ENCODE measurements around the gene PLAC9.

Gene PLAC9

GRCh38 chr10:80164596-80164995, 32.1 kb downstream of the PLAC9 start:
- no peak for ATAC-seq

GRCh38 chr10:80165173-80165572, 32.6 kb downstream of the PLAC9 start:
- ATAC-seq, result peak; percentile 48
- no peak for TF ChIP-seq TCF4 (CRISPR knock-in tag; IDR thresholded peaks at IDR 0.05; ENCODE audit: borderline replicate concordance)
- no peak for TF ChIP-seq CSDC2 (CRISPR knock-in tag; IDR thresholded peaks at IDR 0.05)
- TF ChIP-seq SNAI2 (CRISPR knock-in tag; IDR thresholded peaks at IDR 0.05), result no peak
- TF ChIP-seq ISL1 (CRISPR knock-in tag; IDR thresholded peaks at IDR 0.05), result no peak
- TF ChIP-seq, protein P1, sequence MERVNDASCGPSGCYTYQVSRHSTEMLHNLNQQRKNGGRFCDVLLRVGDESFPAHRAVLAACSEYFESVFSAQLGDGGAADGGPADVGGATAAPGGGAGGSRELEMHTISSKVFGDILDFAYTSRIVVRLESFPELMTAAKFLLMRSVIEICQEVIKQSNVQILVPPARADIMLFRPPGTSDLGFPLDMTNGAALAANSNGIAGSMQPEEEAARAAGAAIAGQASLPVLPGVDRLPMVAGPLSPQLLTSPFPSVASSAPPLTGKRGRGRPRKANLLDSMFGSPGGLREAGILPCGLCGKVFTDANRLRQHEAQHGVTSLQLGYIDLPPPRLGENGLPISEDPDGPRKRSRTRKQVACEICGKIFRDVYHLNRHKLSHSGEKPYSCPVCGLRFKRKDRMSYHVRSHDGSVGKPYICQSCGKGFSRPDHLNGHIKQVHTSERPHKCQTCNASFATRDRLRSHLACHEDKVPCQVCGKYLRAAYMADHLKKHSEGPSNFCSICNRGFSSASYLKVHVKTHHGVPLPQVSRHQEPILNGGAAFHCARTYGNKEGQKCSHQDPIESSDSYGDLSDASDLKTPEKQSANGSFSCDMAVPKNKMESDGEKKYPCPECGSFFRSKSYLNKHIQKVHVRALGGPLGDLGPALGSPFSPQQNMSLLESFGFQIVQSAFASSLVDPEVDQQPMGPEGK (CRISPR knock-in tag; IDR thresholded peaks at IDR 0.05; ENCODE audit: borderline replicate concordance), result no peak
- no peak for TF ChIP-seq ARNTL (CRISPR knock-in tag; IDR thresholded peaks at IDR 0.05; ENCODE audit: borderline replicate concordance, low read depth)
- TF ChIP-seq, protein P2, sequence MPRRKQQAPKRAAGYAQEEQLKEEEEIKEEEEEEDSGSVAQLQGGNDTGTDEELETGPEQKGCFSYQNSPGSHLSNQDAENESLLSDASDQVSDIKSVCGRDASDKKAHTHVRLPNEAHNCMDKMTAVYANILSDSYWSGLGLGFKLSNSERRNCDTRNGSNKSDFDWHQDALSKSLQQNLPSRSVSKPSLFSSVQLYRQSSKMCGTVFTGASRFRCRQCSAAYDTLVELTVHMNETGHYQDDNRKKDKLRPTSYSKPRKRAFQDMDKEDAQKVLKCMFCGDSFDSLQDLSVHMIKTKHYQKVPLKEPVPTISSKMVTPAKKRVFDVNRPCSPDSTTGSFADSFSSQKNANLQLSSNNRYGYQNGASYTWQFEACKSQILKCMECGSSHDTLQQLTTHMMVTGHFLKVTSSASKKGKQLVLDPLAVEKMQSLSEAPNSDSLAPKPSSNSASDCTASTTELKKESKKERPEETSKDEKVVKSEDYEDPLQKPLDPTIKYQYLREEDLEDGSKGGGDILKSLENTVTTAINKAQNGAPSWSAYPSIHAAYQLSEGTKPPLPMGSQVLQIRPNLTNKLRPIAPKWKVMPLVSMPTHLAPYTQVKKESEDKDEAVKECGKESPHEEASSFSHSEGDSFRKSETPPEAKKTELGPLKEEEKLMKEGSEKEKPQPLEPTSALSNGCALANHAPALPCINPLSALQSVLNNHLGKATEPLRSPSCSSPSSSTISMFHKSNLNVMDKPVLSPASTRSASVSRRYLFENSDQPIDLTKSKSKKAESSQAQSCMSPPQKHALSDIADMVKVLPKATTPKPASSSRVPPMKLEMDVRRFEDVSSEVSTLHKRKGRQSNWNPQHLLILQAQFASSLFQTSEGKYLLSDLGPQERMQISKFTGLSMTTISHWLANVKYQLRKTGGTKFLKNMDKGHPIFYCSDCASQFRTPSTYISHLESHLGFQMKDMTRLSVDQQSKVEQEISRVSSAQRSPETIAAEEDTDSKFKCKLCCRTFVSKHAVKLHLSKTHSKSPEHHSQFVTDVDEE (CRISPR knock-in tag; IDR thresholded peaks at IDR 0.05), result no peak
- no peak for TF ChIP-seq BACH2 (CRISPR knock-in tag; IDR thresholded peaks at IDR 0.05; ENCODE audit: borderline replicate concordance)
- no peak for TF ChIP-seq POU6F1 (CRISPR knock-in tag; IDR thresholded peaks at IDR 0.05; ENCODE audit: borderline replicate concordance, low read depth)
- no peak for TF ChIP-seq ZNF8 (CRISPR knock-in tag; IDR thresholded peaks at IDR 0.05)
- no peak for TF ChIP-seq ZFP30 (CRISPR knock-in tag; IDR thresholded peaks at IDR 0.05)
- no peak for TF ChIP-seq ZNF70 (CRISPR knock-in tag; IDR thresholded peaks at IDR 0.05)
- TF ChIP-seq ZFP3 (CRISPR knock-in tag; IDR thresholded peaks at IDR 0.05), result no peak
- TF ChIP-seq OSR1 (CRISPR knock-in tag; IDR thresholded peaks at IDR 0.05), result no peak
- no peak for TF ChIP-seq RARB (CRISPR knock-in tag; IDR thresholded peaks at IDR 0.05)
- no peak for TF ChIP-seq ZNF565 (CRISPR knock-in tag; conservative IDR thresholded peaks at IDR 0.05; ENCODE audit: low read depth)
- no peak for TF ChIP-seq TOX (CRISPR knock-in tag; IDR thresholded peaks at IDR 0.05; ENCODE audit: borderline replicate concordance)
- TF ChIP-seq, protein P3, sequence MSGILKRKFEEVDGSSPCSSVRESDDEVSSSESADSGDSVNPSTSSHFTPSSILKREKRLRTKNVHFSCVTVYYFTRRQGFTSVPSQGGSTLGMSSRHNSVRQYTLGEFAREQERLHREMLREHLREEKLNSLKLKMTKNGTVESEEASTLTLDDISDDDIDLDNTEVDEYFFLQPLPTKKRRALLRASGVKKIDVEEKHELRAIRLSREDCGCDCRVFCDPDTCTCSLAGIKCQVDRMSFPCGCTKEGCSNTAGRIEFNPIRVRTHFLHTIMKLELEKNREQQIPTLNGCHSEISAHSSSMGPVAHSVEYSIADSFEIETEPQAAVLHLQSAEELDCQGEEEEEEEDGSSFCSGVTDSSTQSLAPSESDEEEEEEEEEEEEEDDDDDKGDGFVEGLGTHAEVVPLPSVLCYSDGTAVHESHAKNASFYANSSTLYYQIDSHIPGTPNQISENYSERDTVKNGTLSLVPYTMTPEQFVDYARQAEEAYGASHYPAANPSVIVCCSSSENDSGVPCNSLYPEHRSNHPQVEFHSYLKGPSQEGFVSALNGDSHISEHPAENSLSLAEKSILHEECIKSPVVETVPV (CRISPR knock-in tag; IDR thresholded peaks at IDR 0.05), result no peak

More at GRCh38 chr10:80164596-80164995, 32.1 kb downstream of the PLAC9 start:
- TF ChIP-seq ARNTL (CRISPR knock-in tag; IDR thresholded peaks at IDR 0.05; ENCODE audit: borderline replicate concordance, low read depth) (no peak), CSDC2 (CRISPR knock-in tag; IDR thresholded peaks at IDR 0.05) (no peak)
- TF ChIP-seq, protein P1 (CRISPR knock-in tag; IDR thresholded peaks at IDR 0.05; ENCODE audit: borderline replicate concordance), result no peak

GRCh38 chr10:80166581-80167470, 34.3 kb downstream of the PLAC9 start:
- no peak for ATAC-seq
- TF ChIP-seq ARNTL (CRISPR knock-in tag; IDR thresholded peaks at IDR 0.05; ENCODE audit: borderline replicate concordance, low read depth) (no peak), OSR1 (CRISPR knock-in tag; IDR thresholded peaks at IDR 0.05) (no peak), ISL1 (CRISPR knock-in tag; IDR thresholded peaks at IDR 0.05) (no peak), ZNF8 (CRISPR knock-in tag; IDR thresholded peaks at IDR 0.05) (no peak)
- TF ChIP-seq, protein P2 (CRISPR knock-in tag; IDR thresholded peaks at IDR 0.05), result no peak

Data from SK-N-SH treated with all-trans-retinoic acid at 6 μM for 48 hours (cell line).